GM12878 (cell line): ENCODE measurements around the gene CTNNA2. TPM values are rescaled to one million over a fixed set of nuclear protein-coding genes. Genes with fewer than 3 reads are reported as not detected.

Experiments
- ATAC-seq: fragments of 200-7000 bp; cut with Tn5 transposase; 3 replicates; pipeline ENCODE4 v1.9.1; 2020; ENCODE audit warnings: mild to moderate bottlenecking, moderate library complexity
- BruUV-seq: library from RNA; stranded (reverse); fragments of 400-500 nt; replicated peaks from 2 replicates; lab custom pipeline; 2021; lab: Mats Ljungman, UMichigan
- CTCF ChIA-PET: fragments of 300-600 bp; sonication (Branson Sonifier 250); formaldehyde crosslinking; extraction: SDS; loops from one replicate; lab custom pipeline; 2021; ENCODE audit warnings: inconsistent platforms; lab: Yijun Ruan, JAX
- POLR2A ChIA-PET: fragments of 350-600 bp; formaldehyde crosslinking; extraction: SDS; loops from one replicate; lab custom pipeline; 2021; ENCODE audit warnings: inconsistent platforms; lab: Charles Lee
- RAD21 ChIA-PET: fragments of 300-600 bp; sonication (Branson Sonifier 250); formaldehyde crosslinking; loops from one replicate; lab custom pipeline; 2023; ENCODE audit warnings: antibody characterized with exemption; ENCODE audit not compliant: unreplicated experiment; lab: Charles Lee
- SMC1A ChIA-PET: fragments of 300-600 bp; sonication (Branson Sonifier 250); formaldehyde crosslinking; loops from one replicate; lab custom pipeline; 2023; ENCODE audit not compliant: unreplicated experiment, uncharacterized antibody; lab: Charles Lee
- DNase-seq: peaks from one replicate; pipeline ENCODE4 v3.0.0-alpha.2; 2011; ENCODE audit warnings: low read depth, low spot score
- FAIRE-seq: peaks from 3 replicates; lab custom pipeline; 2011; peaks lifted over from hg19 to GRCh38; lab: Jason Lieb, UNC
- H2AFZ ChIP-seq: 2 replicates; pipeline ENCODE4 v1.6.0; 2011; ENCODE audit warnings: low read depth, low read length, control low read depth; ENCODE audit not compliant: control insufficient read depth
- H3K27ac ChIP-seq: 2 replicates; pipeline ENCODE4 v1.5.1; 2011; ENCODE audit warnings: control low read depth; ENCODE audit not compliant: control insufficient read depth, insufficient read depth
- H3K27me3 ChIP-seq, 2 experiments: replicated peaks in 1 of 2; 2 replicates each; pipeline versions ENCODE4 v1.6.0 to v1.6.1; 2011; ENCODE audit warnings: low read length in 1 of 2; ENCODE audit not compliant: control insufficient read depth in 2 of 2, insufficient read depth in 2 of 2
- H3K36me3 ChIP-seq, 2 experiments: 2 replicates each; pipeline ENCODE4 v1.5.1; 2011; ENCODE audit warnings: low read length in 1 of 2; ENCODE audit not compliant: control insufficient read depth in 2 of 2, insufficient read depth in 2 of 2
- H3K4me1 ChIP-seq: 2 replicates; pipeline ENCODE4 v1.6.1; 2011; ENCODE audit warnings: mild to moderate bottlenecking, low read length, moderate library complexity, mixed read lengths; ENCODE audit not compliant: control insufficient read depth, insufficient read depth
- H3K4me2 ChIP-seq: 2 replicates; pipeline ENCODE4 v1.6.0; 2011; ENCODE audit warnings: control low read depth; ENCODE audit not compliant: control insufficient read depth, insufficient read depth
- H3K4me3 ChIP-seq: fragments of 200-600 bp; sonication (generic); 2 replicates; pipeline ENCODE4 v1.5.1; 2016
- H3K79me2 ChIP-seq: 2 replicates; pipeline ENCODE4 v1.6.0; 2011; ENCODE audit warnings: low read length; ENCODE audit not compliant: control insufficient read depth, insufficient read depth
- H3K9ac ChIP-seq: 2 replicates; pipeline ENCODE4 v1.8.0; 2011; ENCODE audit warnings: low read length, control low read depth, mixed read lengths; ENCODE audit not compliant: control insufficient read depth, insufficient read depth
- H3K9me3 ChIP-seq: replicated peaks from 3 replicates; pipeline ENCODE4 v1.5.1; 2011; ENCODE audit warnings: mild to moderate bottlenecking, low read length; ENCODE audit not compliant: control insufficient read depth, insufficient read depth
- H4K20me1 ChIP-seq: 2 replicates; pipeline ENCODE4 v1.6.0; 2011; ENCODE audit not compliant: control insufficient read depth, insufficient read depth
- ATF7 ChIP-seq: fragments of 450-650 bp; IDR thresholded peaks from 2 replicates; pipeline ENCODE4 v1.6.1; 2016; ENCODE audit warnings: low read depth, mild to moderate bottlenecking
- EGR1 ChIP-seq, 2 experiments: IDR thresholded peaks; 1 replicate in 1 of 2; 2 replicates in 1 of 2; pipeline ENCODE4 v1.6.1; 2011 to 2012; ENCODE audit warnings: low read depth in 2 of 2, low read length in 2 of 2, borderline replicate concordance in 1 of 2, mild to moderate bottlenecking in 1 of 2, moderate library complexity in 1 of 2
- LARP7 ChIP-seq: fragments of 450-650 bp; IDR thresholded peaks from 2 replicates; pipeline ENCODE4 v1.6.1; 2017; ENCODE audit warnings: mild to moderate bottlenecking
- NR2C2 ChIP-seq: IDR thresholded peaks from 2 replicates; pipeline ENCODE4 v1.6.1; 2011; ENCODE audit warnings: borderline replicate concordance, low read depth; ENCODE audit not compliant: control insufficient read depth, insufficient read length
- PML ChIP-seq: IDR thresholded peaks from 2 replicates; pipeline ENCODE4 v1.6.1; 2012; ENCODE audit warnings: low read length, inconsistent platforms
- SP1 ChIP-seq: IDR thresholded peaks from one replicate; pipeline ENCODE4 v1.6.1; 2011; ENCODE audit warnings: low read depth, low read length
- ZBED1 ChIP-seq: IDR thresholded peaks from 2 replicates; pipeline ENCODE4 v1.6.1; 2016; ENCODE audit warnings: borderline replicate concordance
- WGBS: methylation state at CpG from one replicate; pipeline ENCODE4 v1.1.6; 2016; ENCODE audit warnings: low lambda C conversion rate; ENCODE audit not compliant: insufficient replicate concordance, insufficient coverage; ENCODE audit errors: missing lambda C conversion rate; 5-methylcytosine and 5-hydroxymethylcytosine counted together
- in situ Hi-C: fragments of 300-500 bp; cut with MboI; formaldehyde crosslinking; loops from 9 replicates; pipeline ENCODE4 v1.14.3; 2018; ENCODE audit warnings: mixed read lengths
- intact Hi-C: fragments of 100-400 bp; cut with micrococcal nuclease; formaldehyde crosslinking; loops from one replicate; pipeline ENCODE4 v1.14.2; 2022; ENCODE audit not compliant: unreplicated experiment
- polyA plus RNA-seq, 11 experiments: library from polyadenylated mRNA; depleted of rRNA in 4 of 11; unstranded in 6 of 11; stranded (reverse) in 5 of 11; fragments of >200 nt; fragmentation: Nextera tagmentation in 4 of 11; fragmentation: Illumina TruSeq in 1 of 11; extraction: Ambion mirVana in 4 of 11; extraction: Trizol in 1 of 11; gene quantifications; 1 replicate in 1 of 11; 2 replicates in 10 of 11; pipeline versions ENCODE4 v1.2.1 to v1.2.3, GENCODE V29; 2011 to 2016; ENCODE audit warnings: inconsistent platforms in 2 of 11, missing spikeins in 2 of 11, low read depth in 1 of 11
- total RNA-seq, 4 experiments: library from RNA; depleted of rRNA in 3 of 4; stranded (reverse); fragments of >200 nt in 3 of 4; fragmentation: Illumina TruSeq in 1 of 4; extraction: Trizol in 1 of 4; gene quantifications; 2 replicates each; pipeline versions ENCODE4 v1.2.1 to v1.2.3, GENCODE V29; 2013 to 2021
- TF ChIP-seq, protein P1 (sequence below): IDR thresholded peaks from 2 replicates; pipeline ENCODE4 v1.6.1; 2012; ENCODE audit warnings: low read depth, low read length, improper control_type of control experiment
- TF ChIP-seq, protein P2 (sequence below): fragments of 150-350 bp; IDR thresholded peaks from 2 replicates; pipeline ENCODE4 v1.6.1; 2014; ENCODE audit warnings: mild to moderate bottlenecking, low read depth, low read length
- TF ChIP-seq, protein P3 (sequence below): fragments of 450-650 bp; IDR thresholded peaks from 2 replicates; pipeline ENCODE4 v1.6.1; 2017; ENCODE audit warnings: mild to moderate bottlenecking, moderate library complexity

CTNNA2 gene
- total and polyA plus RNA-seq, 10 of the 15 experiments (the other 5 are each of a cell fraction or from before 2014, with no cell fraction given): 2.4 to 36.2 (median 6.6) TPM

DNA sequence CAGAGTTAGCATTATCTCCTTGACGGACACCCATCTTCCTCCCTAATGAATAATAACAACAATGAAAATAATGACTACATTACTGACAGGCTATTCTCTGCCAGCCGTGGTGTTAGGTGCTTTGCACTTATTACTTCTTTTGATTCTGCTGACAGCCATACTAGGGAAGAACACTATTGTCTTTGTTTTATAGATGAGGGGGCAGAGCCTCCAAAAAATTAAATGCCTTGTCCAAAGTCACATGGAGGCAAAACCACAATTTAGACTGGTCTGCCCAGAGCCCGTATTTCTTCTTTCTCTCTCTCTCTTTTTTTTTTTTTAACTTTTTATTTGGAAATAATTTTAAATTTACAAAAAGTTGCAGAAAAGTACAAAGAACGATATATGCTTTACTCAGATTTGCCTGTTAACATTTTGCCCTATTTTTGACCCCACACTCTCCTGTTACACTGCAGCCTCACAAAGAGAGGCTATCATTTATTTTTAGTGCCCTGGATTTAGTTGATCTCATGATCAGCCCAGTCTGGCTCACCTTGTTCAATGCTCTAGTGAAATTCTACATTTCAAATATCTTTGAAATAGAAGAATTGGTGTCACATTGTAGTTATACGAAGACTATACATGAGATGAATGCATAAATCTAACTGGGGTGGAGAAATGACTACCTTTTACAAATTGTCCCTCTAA lies 422.3 kb downstream of the CTNNA2 start:
- ChIA-PET RAD21 (no interaction called here), CTCF (interaction anchor here (1.2 to 1.7 kb wide), 3 partner anchors 14 to 303 kb away, joined by 3 to 5 read pairs (median 4); no protein-coding TSS in a partner anchor), POLR2A (no interaction called here), SMC1A (no interaction called here)
- no peak overlapping the region for H2AFZ ChIP-seq
- ATAC-seq: no peak
- H3K36me3 ChIP-seq: no peaks in the 10 kb centered on the region
- no peaks in the 10 kb centered on the region for H3K4me1 ChIP-seq
- H3K4me2 ChIP-seq: no peak overlapping the region
- H3K27me3 ChIP-seq: no peaks in the 10 kb centered on the region
- BruUV-seq: no TSS peak
- H3K9me3 ChIP-seq: no peaks in the 10 kb centered on the region
- no peak overlapping the region for H3K27ac ChIP-seq
- TF ChIP-seq PML (no peak), LARP7 (no peak), NR2C2 (no peak), ZBED1 (no peak), SP1 (no peak), ATF7 (no peak), EGR1 (IDR thresholded peaks at IDR 0.05; ENCODE audit: borderline replicate concordance in 1 of 2, low read depth in 2 of 2, low read length in 2 of 2) (no peak)
- TF ChIP-seq, protein P1, sequence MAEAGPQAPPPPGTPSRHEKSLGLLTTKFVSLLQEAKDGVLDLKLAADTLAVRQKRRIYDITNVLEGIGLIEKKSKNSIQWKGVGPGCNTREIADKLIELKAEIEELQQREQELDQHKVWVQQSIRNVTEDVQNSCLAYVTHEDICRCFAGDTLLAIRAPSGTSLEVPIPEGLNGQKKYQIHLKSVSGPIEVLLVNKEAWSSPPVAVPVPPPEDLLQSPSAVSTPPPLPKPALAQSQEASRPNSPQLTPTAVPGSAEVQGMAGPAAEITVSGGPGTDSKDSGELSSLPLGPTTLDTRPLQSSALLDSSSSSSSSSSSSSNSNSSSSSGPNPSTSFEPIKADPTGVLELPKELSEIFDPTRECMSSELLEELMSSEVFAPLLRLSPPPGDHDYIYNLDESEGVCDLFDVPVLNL: no peak
- TF ChIP-seq, protein P2, sequence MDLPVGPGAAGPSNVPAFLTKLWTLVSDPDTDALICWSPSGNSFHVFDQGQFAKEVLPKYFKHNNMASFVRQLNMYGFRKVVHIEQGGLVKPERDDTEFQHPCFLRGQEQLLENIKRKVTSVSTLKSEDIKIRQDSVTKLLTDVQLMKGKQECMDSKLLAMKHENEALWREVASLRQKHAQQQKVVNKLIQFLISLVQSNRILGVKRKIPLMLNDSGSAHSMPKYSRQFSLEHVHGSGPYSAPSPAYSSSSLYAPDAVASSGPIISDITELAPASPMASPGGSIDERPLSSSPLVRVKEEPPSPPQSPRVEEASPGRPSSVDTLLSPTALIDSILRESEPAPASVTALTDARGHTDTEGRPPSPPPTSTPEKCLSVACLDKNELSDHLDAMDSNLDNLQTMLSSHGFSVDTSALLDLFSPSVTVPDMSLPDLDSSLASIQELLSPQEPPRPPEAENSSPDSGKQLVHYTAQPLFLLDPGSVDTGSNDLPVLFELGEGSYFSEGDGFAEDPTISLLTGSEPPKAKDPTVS: no peak
- TF ChIP-seq, protein P3, sequence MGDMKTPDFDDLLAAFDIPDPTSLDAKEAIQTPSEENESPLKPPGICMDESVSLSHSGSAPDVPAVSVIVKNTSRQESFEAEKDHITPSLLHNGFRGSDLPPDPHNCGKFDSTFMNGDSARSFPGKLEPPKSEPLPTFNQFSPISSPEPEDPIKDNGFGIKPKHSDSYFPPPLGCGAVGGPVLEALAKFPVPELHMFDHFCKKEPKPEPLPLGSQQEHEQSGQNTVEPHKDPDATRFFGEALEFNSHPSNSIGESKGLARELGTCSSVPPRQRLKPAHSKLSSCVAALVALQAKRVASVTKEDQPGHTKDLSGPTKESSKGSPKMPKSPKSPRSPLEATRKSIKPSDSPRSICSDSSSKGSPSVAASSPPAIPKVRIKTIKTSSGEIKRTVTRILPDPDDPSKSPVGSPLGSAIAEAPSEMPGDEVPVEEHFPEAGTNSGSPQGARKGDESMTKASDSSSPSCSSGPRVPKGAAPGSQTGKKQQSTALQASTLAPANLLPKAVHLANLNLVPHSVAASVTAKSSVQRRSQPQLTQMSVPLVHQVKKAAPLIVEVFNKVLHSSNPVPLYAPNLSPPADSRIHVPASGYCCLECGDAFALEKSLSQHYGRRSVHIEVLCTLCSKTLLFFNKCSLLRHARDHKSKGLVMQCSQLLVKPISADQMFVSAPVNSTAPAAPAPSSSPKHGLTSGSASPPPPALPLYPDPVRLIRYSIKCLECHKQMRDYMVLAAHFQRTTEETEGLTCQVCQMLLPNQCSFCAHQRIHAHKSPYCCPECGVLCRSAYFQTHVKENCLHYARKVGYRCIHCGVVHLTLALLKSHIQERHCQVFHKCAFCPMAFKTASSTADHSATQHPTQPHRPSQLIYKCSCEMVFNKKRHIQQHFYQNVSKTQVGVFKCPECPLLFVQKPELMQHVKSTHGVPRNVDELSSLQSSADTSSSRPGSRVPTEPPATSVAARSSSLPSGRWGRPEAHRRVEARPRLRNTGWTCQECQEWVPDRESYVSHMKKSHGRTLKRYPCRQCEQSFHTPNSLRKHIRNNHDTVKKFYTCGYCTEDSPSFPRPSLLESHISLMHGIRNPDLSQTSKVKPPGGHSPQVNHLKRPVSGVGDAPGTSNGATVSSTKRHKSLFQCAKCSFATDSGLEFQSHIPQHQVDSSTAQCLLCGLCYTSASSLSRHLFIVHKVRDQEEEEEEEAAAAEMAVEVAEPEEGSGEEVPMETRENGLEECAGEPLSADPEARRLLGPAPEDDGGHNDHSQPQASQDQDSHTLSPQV: no peak
- H3K4me3 ChIP-seq: no peak overlapping the region
- in situ Hi-C loops: no loop called here
- H3K9ac ChIP-seq: no peak overlapping the region
- FAIRE-seq: no peak
- WGBS: 3% methylated on average over 5 of the region's 5 CpGs
- H3K79me2 ChIP-seq: no peaks in the 10 kb centered on the region
- no peak for DNase-seq
- intact Hi-C loops: no loop called here
- no peaks in the 10 kb centered on the region for H4K20me1 ChIP-seq
